GM12878 (cell line): ENCODE measurements around the gene HHAT. TPM values are rescaled to one million over a fixed set of nuclear protein-coding genes. Genes with fewer than 3 reads are reported as not detected.

Experiments used
- BHLHE40 ChIP-seq, 2 experiments: fragments of 450-650 bp in 1 of 2; IDR thresholded peaks; 2 replicates each; pipeline ENCODE4 v1.6.1; 2011 to 2017; ENCODE audit warnings: low read depth in 2 of 2, borderline replicate concordance in 1 of 2, improper control_type of control experiment in 1 of 2, low read length in 1 of 2, mild to moderate bottlenecking in 1 of 2
- CHD1 ChIP-seq: IDR thresholded peaks from 2 replicates; pipeline ENCODE4 v1.6.1; 2012; ENCODE audit warnings: low read depth, low read length, improper control_type of control experiment
- CREB1 ChIP-seq: IDR thresholded peaks from 2 replicates; pipeline ENCODE4 v1.6.1; 2012; ENCODE audit warnings: low read depth, mild to moderate bottlenecking, inconsistent platforms
- CREM ChIP-seq: IDR thresholded peaks from 2 replicates; pipeline ENCODE4 v1.6.1; 2014; ENCODE audit warnings: antibody characterized with exemption, low read depth
- CUX1 ChIP-seq: IDR thresholded peaks from 2 replicates; pipeline ENCODE4 v1.6.1; 2012; ENCODE audit warnings: improper control_type of control experiment, low read depth, low read length; ENCODE audit not compliant: insufficient replicate concordance
- E2F4 ChIP-seq: IDR thresholded peaks from 2 replicates; pipeline ENCODE4 v1.6.1; 2012; ENCODE audit warnings: low read depth, low read length, improper control_type of control experiment
- EGR1 ChIP-seq, 2 experiments: IDR thresholded peaks; 1 replicate in 1 of 2; 2 replicates in 1 of 2; pipeline ENCODE4 v1.6.1; 2011 to 2012; ENCODE audit warnings: low read depth in 2 of 2, low read length in 2 of 2, borderline replicate concordance in 1 of 2, mild to moderate bottlenecking in 1 of 2, moderate library complexity in 1 of 2
- EP300 ChIP-seq, 2 experiments: fragments of 150-350 bp in 1 of 2; IDR thresholded peaks; 2 replicates each; pipeline ENCODE4 v1.6.1; 2011 to 2012; ENCODE audit warnings: low read depth in 2 of 2, low read length in 2 of 2, borderline replicate concordance in 1 of 2, improper control_type of control experiment in 1 of 2, inconsistent platforms in 1 of 2; ENCODE audit not compliant: control insufficient read depth in 1 of 2
- EZH2 ChIP-seq: IDR thresholded peaks from 2 replicates; pipeline ENCODE4 v1.6.1; 2012; ENCODE audit warnings: low read depth, mild to moderate bottlenecking, control low read depth, inconsistent platforms, low read length, borderline replicate concordance; ENCODE audit not compliant: control insufficient read depth
- HDAC6 ChIP-seq: fragments of 200-600 bp; sonication (generic); IDR thresholded peaks from one replicate; pipeline ENCODE4 v1.8.0; 2017; ENCODE audit warnings: antibody characterized with exemption; ENCODE audit not compliant: unreplicated experiment
- HDGF ChIP-seq: fragments of 450-650 bp; IDR thresholded peaks from 2 replicates; pipeline ENCODE4 v1.6.1; 2016; ENCODE audit warnings: antibody characterized with exemption
- IKZF2 ChIP-seq, 2 experiments: fragments of 450-650 bp; IDR thresholded peaks; 2 replicates each; pipeline ENCODE4 v1.6.1; 2017; ENCODE audit warnings: mild to moderate bottlenecking in 2 of 2, moderate library complexity in 2 of 2
- IRF4 ChIP-seq: IDR thresholded peaks from 2 replicates; pipeline ENCODE4 v1.6.1; 2011; ENCODE audit warnings: low read depth, low read length
- JUNB ChIP-seq: IDR thresholded peaks from 2 replicates; pipeline ENCODE4 v1.6.1; 2016; ENCODE audit warnings: antibody characterized with exemption, mild to moderate bottlenecking
- KAT2A ChIP-seq: conservative IDR thresholded peaks from 2 replicates; pipeline ENCODE4 v1.6.1; 2011; ENCODE audit warnings: low read depth, low read length; ENCODE audit not compliant: control insufficient read depth
- KLF5 ChIP-seq: fragments of 450-650 bp; IDR thresholded peaks from 2 replicates; pipeline ENCODE4 v1.6.1; 2014; ENCODE audit warnings: mild to moderate bottlenecking; ENCODE audit not compliant: partially characterized antibody
- MAX ChIP-seq: IDR thresholded peaks from 2 replicates; pipeline ENCODE4 v1.6.1; 2012; ENCODE audit warnings: low read depth, low read length, improper control_type of control experiment
- MEF2B ChIP-seq: fragments of 450-650 bp; IDR thresholded peaks from 2 replicates; pipeline ENCODE4 v1.6.1; 2018; ENCODE audit warnings: mild to moderate bottlenecking, moderate library complexity; ENCODE audit not compliant: partially characterized antibody, poor library complexity, severe bottlenecking
- MXI1 ChIP-seq: fragments of 150-350 bp; IDR thresholded peaks from 2 replicates; pipeline ENCODE4 v1.6.1; 2011; ENCODE audit warnings: low read depth, mild to moderate bottlenecking, inconsistent platforms, low read length, improper control_type of control experiment
- NR2C1 ChIP-seq: fragments of 450-650 bp; IDR thresholded peaks from 2 replicates; pipeline ENCODE4 v1.6.1; 2017; ENCODE audit warnings: antibody characterized with exemption, mild to moderate bottlenecking, moderate library complexity
- PAX5 ChIP-seq: IDR thresholded peaks from 2 replicates; pipeline ENCODE4 v1.6.1; 2011; ENCODE audit warnings: low read depth, low read length, borderline replicate concordance
- PML ChIP-seq: IDR thresholded peaks from 2 replicates; pipeline ENCODE4 v1.6.1; 2012; ENCODE audit warnings: low read length, inconsistent platforms
- SMAD1 ChIP-seq: fragments of 450-650 bp; IDR thresholded peaks from 2 replicates; pipeline ENCODE4 v1.6.1; 2018; ENCODE audit warnings: mild to moderate bottlenecking, low read depth; ENCODE audit not compliant: partially characterized antibody
- STAT1 ChIP-seq: fragments of 450-650 bp; conservative IDR thresholded peaks from 2 replicates; pipeline ENCODE4 v1.6.1; 2014; ENCODE audit warnings: antibody characterized with exemption, mild to moderate bottlenecking
- TAF1 ChIP-seq: IDR thresholded peaks from 2 replicates; pipeline ENCODE4 v1.6.1; 2011; ENCODE audit warnings: mild to moderate bottlenecking, low read depth, low read length, borderline replicate concordance
- ZBED1 ChIP-seq: IDR thresholded peaks from 2 replicates; pipeline ENCODE4 v1.6.1; 2016; ENCODE audit warnings: borderline replicate concordance
- ZNF274 ChIP-seq: IDR thresholded peaks from one replicate; pipeline ENCODE4 v1.8.0; 2011; ENCODE audit not compliant: insufficient read length, insufficient read depth
- polyA plus RNA-seq, 11 experiments: library from polyadenylated mRNA; depleted of rRNA in 4 of 11; unstranded in 6 of 11; stranded (reverse) in 5 of 11; fragments of >200 nt; fragmentation: Nextera tagmentation in 4 of 11; fragmentation: Illumina TruSeq in 1 of 11; extraction: Ambion mirVana in 4 of 11; extraction: Trizol in 1 of 11; gene quantifications; 1 replicate in 1 of 11; 2 replicates in 10 of 11; pipeline versions ENCODE4 v1.2.1 to v1.2.3, GENCODE V29; 2011 to 2016; ENCODE audit warnings: inconsistent platforms in 2 of 11, missing spikeins in 2 of 11, low read depth in 1 of 11
- total RNA-seq, 4 experiments: library from RNA; depleted of rRNA in 3 of 4; stranded (reverse); fragments of >200 nt in 3 of 4; fragmentation: Illumina TruSeq in 1 of 4; extraction: Trizol in 1 of 4; gene quantifications; 2 replicates each; pipeline versions ENCODE4 v1.2.1 to v1.2.3, GENCODE V29; 2013 to 2021

HHAT gene
- total and polyA plus RNA-seq, 10 of the 15 experiments (the other 5 are each of a cell fraction or from before 2014, with no cell fraction given) = 1.2 to 37.6 (median 2.6) TPM

- TF ChIP-seq KAT2A (no peak), KLF5 (no peak), HDGF (no peak), HDAC6 (no peak), JUNB (peak; percentile 33; the same call in 1 of the 2 replicates), CUX1 (no peak), EP300 (IDR thresholded peaks at IDR 0.05; ENCODE audit: borderline replicate concordance in 1 of 2, control insufficient read depth in 1 of 2, low read depth in 2 of 2, low read length in 2 of 2) (no peak), IRF4 (no peak), CREB1 (0 out of 2 replicates have a peak, but pooled peaks have one; percentile 40), TAF1 (no peak), CREM (0 out of 2 replicates have a peak, but pooled peaks have one; percentile 32), NR2C1 (no peak), PML (no peak), CHD1 (no peak), MEF2B (no peak), EGR1 (IDR thresholded peaks at IDR 0.05; ENCODE audit: borderline replicate concordance in 1 of 2, low read depth in 2 of 2, low read length in 2 of 2) (no peak), E2F4 (no peak), STAT1 (no peak), ZNF274 (no peak), EZH2 (no peak), IKZF2 (IDR thresholded peaks at IDR 0.05) (peak; percentile 43 to 47; a peak in 2 of 4 replicates), ZBED1 (no peak), PAX5 (no peak), SMAD1 (no peak), MXI1 (no peak), BHLHE40 (IDR thresholded peaks at IDR 0.05; ENCODE audit: borderline replicate concordance in 1 of 2, low read depth in 2 of 2, low read length in 1 of 2) (peak in 1 of 2 experiments; percentile 70; a peak in 1 of 4 replicates), MAX (no peak)
Measured at GRCh38 chr1:210446479-210446878, 117.8 kb downstream of the HHAT start (continued).
